PC-3 (cell line): ENCODE results near the gene MAML2. TPM values are rescaled to one million over a fixed set of nuclear protein-coding genes. Genes with fewer than 3 reads are reported as not detected.

ENCODE experiments used
- ATAC-seq: fragments of 200-7000 bp; cut with Tn5 transposase; 2 replicates; pipeline ENCODE4 v1.9.1; 2020; ENCODE audit warnings: mild to moderate bottlenecking, moderate library complexity
- BruUV-seq: library from RNA; stranded (reverse); fragments of 400-500 nt; replicated peaks from 2 replicates; lab custom pipeline; 2021; lab: Mats Ljungman, UMichigan
- CTCF ChIA-PET: fragments of 300-600 bp; sonication (Branson Sonifier 250); formaldehyde crosslinking; loops from one replicate; lab custom pipeline; 2022; ENCODE audit warnings: antibody characterized with exemption; lab: Charles Lee
- POLR2A ChIA-PET: fragments of 300-600 bp; sonication (Branson Sonifier 250); formaldehyde crosslinking; loops from one replicate; lab custom pipeline; 2022; ENCODE audit warnings: antibody characterized with exemption; ENCODE audit not compliant: unreplicated experiment; lab: Charles Lee
- DNase-seq: peaks from one replicate; pipeline ENCODE4 v3.0.0-alpha.2; 2015
- H2AFZ ChIP-seq: fragments of 300-600 bp; sonication (generic); 2 replicates; pipeline ENCODE4 v1.6.0; 2016; ENCODE audit warnings: antibody characterized with exemption, low read length
- H3F3A ChIP-seq: fragments of 300-600 bp; sonication (generic); one replicate; pipeline ENCODE4 v1.6.0; 2017; ENCODE audit warnings: antibody characterized with exemption, low read length, control low read depth, mild to moderate bottlenecking; ENCODE audit not compliant: unreplicated experiment
- H3K27ac ChIP-seq: fragments of 300-600 bp; sonication (generic); 2 replicates; pipeline ENCODE4 v1.5.1; 2016; ENCODE audit warnings: mild to moderate bottlenecking, low read length
- H3K27me3 ChIP-seq: fragments of 300-600 bp; sonication (generic); 2 replicates; pipeline ENCODE4 v1.6.1; 2016; ENCODE audit warnings: low read length, mixed read lengths
- H3K36me3 ChIP-seq: fragments of 300-600 bp; sonication (generic); 2 replicates; pipeline ENCODE4 v1.6.1; 2016; ENCODE audit warnings: low read depth, mixed run types, low read length, mixed read lengths
- H3K4me1 ChIP-seq: fragments of 300-600 bp; sonication (generic); 2 replicates; pipeline ENCODE4 v1.5.1; 2016; ENCODE audit warnings: low read length; ENCODE audit not compliant: insufficient read depth
- H3K4me2 ChIP-seq: fragments of 300-600 bp; sonication (generic); 2 replicates; pipeline ENCODE4 v1.6.0; 2016; ENCODE audit warnings: low read length
- H3K4me3 ChIP-seq: fragments of 300-600 bp; sonication (generic); 2 replicates; pipeline ENCODE4 v1.5.1; 2016; ENCODE audit warnings: mild to moderate bottlenecking, low read length, mixed read lengths
- H3K79me2 ChIP-seq: fragments of 300-600 bp; sonication (generic); 2 replicates; pipeline ENCODE4 v1.6.1; 2017; ENCODE audit warnings: low read length, mixed read lengths
- H3K9ac ChIP-seq: fragments of 300-600 bp; sonication (generic); 2 replicates; pipeline ENCODE4 v1.6.0; 2016; ENCODE audit warnings: mild to moderate bottlenecking, low read length
- H3K9me2 ChIP-seq: fragments of 300-600 bp; sonication (generic); replicated peaks from 2 replicates; pipeline ENCODE4 v1.6.1; 2016; ENCODE audit warnings: mixed run types, low read length, mixed read lengths
- H3K9me3 ChIP-seq: fragments of 300-600 bp; sonication (generic); 2 replicates; pipeline ENCODE4 v1.6.1; 2016; ENCODE audit warnings: low read length, mixed read lengths
- H4K20me1 ChIP-seq: fragments of 300-600 bp; sonication (generic); 2 replicates; pipeline ENCODE4 v1.6.1; 2016; ENCODE audit warnings: low read length, mixed read lengths
- CTCF ChIP-seq: fragments of 300-600 bp; sonication (generic); conservative IDR thresholded peaks from 2 replicates; pipeline ENCODE4 v1.5.1; 2017; ENCODE audit warnings: antibody characterized with exemption, low read depth, mild to moderate bottlenecking, low read length
- EZH2 ChIP-seq: fragments of 300-600 bp; sonication (generic); IDR thresholded peaks from one replicate; pipeline ENCODE4 v1.6.1; 2017; ENCODE audit warnings: antibody characterized with exemption, mild to moderate bottlenecking, low read length; ENCODE audit not compliant: unreplicated experiment
- EZH2phosphoT487 ChIP-seq: fragments of 300-600 bp; sonication (generic); IDR thresholded peaks from 2 replicates; pipeline ENCODE4 v1.6.1; 2018; ENCODE audit warnings: mild to moderate bottlenecking, antibody characterized with exemption, low read length, borderline replicate concordance
- intact Hi-C: fragments of 100-400 bp; cut with micrococcal nuclease; formaldehyde crosslinking; loops from 2 replicates; pipeline ENCODE4 v1.9.0; 2023
- total RNA-seq: library from RNA; depleted of rRNA; stranded (reverse); fragments of >200 nt; gene quantifications from 2 replicates; pipeline ENCODE4 v1.2.3, GENCODE V29; 2014

The MAML2 gene
- total RNA-seq, 1 experiment from 2014 or later: 10.9 TPM

GRCh38 chr11:95977534-95978174 is 365.3 kb downstream of the MAML2 start:
- peak overlapping the region; percentile 17; the same call in 1 of the 2 replicates for H3K4me3 ChIP-seq
- peak overlapping the region; percentile 51 for H3K4me2 ChIP-seq
- peak; percentile 97 for ATAC-seq
- no peak for TF ChIP-seq EZH2phosphoT487
- no peak for TF ChIP-seq EZH2
- no peaks in the 10 kb centered on the region; the same call in 1 of the 2 replicates for H3K36me3 ChIP-seq
- no TSS peak for BruUV-seq
- DNase-seq: peak; percentile 98
- peaks cover 9% of the 10 kb centered on the region for H3F3A ChIP-seq
- peaks cover 27% of the 10 kb centered on the region for H3K4me1 ChIP-seq
- no peaks in the 10 kb centered on the region for H3K79me2 ChIP-seq
- CTCF ChIA-PET: interaction anchor here (0.6 to 1.8 kb wide), 2 partner anchors 142 to 396 kb away, joined by 3 to 4 read pairs; no protein-coding TSS in a partner anchor
- H3K27ac ChIP-seq: peak overlapping the region; percentile 76
- intact Hi-C loops: loop anchor here (2.0 to 5.0 kb wide), 4 partner anchors 53 to 415 kb away; partner anchors contain the start of genes JRKL, MAML2 and MTMR2
- H3K9me2 ChIP-seq: no peaks in the 10 kb centered on the region
- H3K27me3 ChIP-seq: no peaks in the 10 kb centered on the region
- POLR2A ChIA-PET: no interaction called here
- no peaks in the 10 kb centered on the region for H3K9me3 ChIP-seq
- peak overlapping the region; percentile 11 for H3K9ac ChIP-seq
- peak overlapping the region; percentile 51 for H2AFZ ChIP-seq
- H4K20me1 ChIP-seq: no peaks in the 10 kb centered on the region

GRCh38 chr11:95976550-95976949 is 366.4 kb downstream of the MAML2 start:
- Histone ChIP-seq H4K20me1 (no peaks in the 10 kb centered on the region), H3K9ac (no peak overlapping the region), H3K9me2 (no peaks in the 10 kb centered on the region), H2AFZ (0 out of 2 replicates have a peak overlapping the region, but pooled peaks have one; percentile 14), H3K9me3 (no peaks in the 10 kb centered on the region), H3K79me2 (no peaks in the 10 kb centered on the region), H3K4me1 (peaks cover 27% of the 10 kb centered on the region), H3K4me3 (no peak overlapping the region), H3K36me3 (no peaks in the 10 kb centered on the region; the same call in 1 of the 2 replicates), H3K27ac (peak overlapping the region; percentile 76), H3K27me3 (no peaks in the 10 kb centered on the region), H3K4me2 (0 out of 2 replicates have a peak overlapping the region, but pooled peaks have one; percentile 13), H3F3A (peaks cover 9% of the 10 kb centered on the region)
- CTCF ChIA-PET: interaction anchor here (1.8 kb wide), 1 partner anchor 140 kb away, joined by 4 read pairs; no protein-coding TSS in a partner anchor
- no peak for TF ChIP-seq EZH2
- no peak for TF ChIP-seq EZH2phosphoT487
- TF ChIP-seq CTCF: no peak
- DNase-seq (peak; percentile 10), ATAC-seq (no peak)
- intact Hi-C loops: loop anchor here (2.0 to 5.0 kb wide), 4 partner anchors 52 to 416 kb away; partner anchors contain the start of genes JRKL, MAML2 and MTMR2
- POLR2A ChIA-PET: no interaction called here
- no TSS peak for BruUV-seq

- DNase-seq (no peak), ATAC-seq (no peak)
- Histone ChIP-seq H3F3A (peaks cover 9% of the 10 kb centered on the region), H4K20me1 (no peaks in the 10 kb centered on the region), H3K9me3 (no peaks in the 10 kb centered on the region), H3K4me3 (no peak overlapping the region), H3K4me2 (no peak overlapping the region), H3K79me2 (no peaks in the 10 kb centered on the region), H3K4me1 (peaks cover 27% of the 10 kb centered on the region), H2AFZ (no peak overlapping the region), H3K27ac (no peak overlapping the region), H3K9me2 (no peaks in the 10 kb centered on the region), H3K36me3 (no peaks in the 10 kb centered on the region; the same call in 1 of the 2 replicates), H3K9ac (no peak overlapping the region), H3K27me3 (no peaks in the 10 kb centered on the region)
- no peak for TF ChIP-seq CTCF
- no peak for TF ChIP-seq EZH2phosphoT487
- TF ChIP-seq EZH2: no peak
- POLR2A ChIA-PET: no interaction called here
- BruUV-seq: no TSS peak
- intact Hi-C loops: loop anchor here (5.0 kb wide), 2 partner anchors 62 to 417 kb away; partner anchors contain the start of gene JRKL
- CTCF ChIA-PET: no interaction called here
Measured at GRCh38 chr11:95975343-95975742, 367.7 kb downstream of the MAML2 start.
